ENCODE measurements around the gene S100A14.

DNA sequence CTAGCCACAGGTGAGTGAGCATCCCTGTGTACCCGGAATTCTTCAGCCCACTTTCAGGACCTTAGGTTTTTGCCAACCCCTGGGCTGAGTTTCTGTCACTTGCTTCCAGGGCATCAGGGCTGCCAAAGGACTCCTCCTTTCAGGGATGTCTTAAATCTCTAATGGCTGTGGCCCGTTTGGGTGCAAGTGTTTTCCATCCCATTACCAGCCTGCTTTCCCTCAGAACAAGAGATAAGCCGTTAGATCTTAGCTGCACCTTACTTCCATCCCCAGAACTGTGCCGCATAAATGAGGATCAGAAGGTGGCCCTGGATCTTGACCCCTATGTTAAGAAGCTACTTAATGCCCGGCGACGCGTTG lies 43.0 kb upstream of the S100A14 start:
- TF ChIP-seq NPAS2 (CRISPR knock-in tag; IDR thresholded peaks at IDR 0.05; ENCODE audit: borderline replicate concordance) (no peak), KDM1A (IDR thresholded peaks at IDR 0.05; ENCODE audit: low read depth) (no peak), POLR2AphosphoS2 (conservative IDR thresholded peaks at IDR 0.05; ENCODE audit: low read length) (no peak), MYC (IDR thresholded peaks at IDR 0.05; ENCODE audit: borderline replicate concordance, low read length) (no peak), CHD2 (IDR thresholded peaks at IDR 0.05; ENCODE audit: low read length, partially characterized antibody) (no peak), MAFK (IDR thresholded peaks at IDR 0.05; ENCODE audit: partially characterized antibody) (no peak), SMC3 (IDR thresholded peaks at IDR 0.05) (no peak), GATA3 (IDR thresholded peaks at IDR 0.05; ENCODE audit: borderline replicate concordance) (no peak), POLR2A (IDR thresholded peaks at IDR 0.05; ENCODE audit: low read length) (no peak), RFX5 (IDR thresholded peaks at IDR 0.05) (no peak), RAD21 (conservative IDR thresholded peaks at IDR 0.05 in 1 of 2, IDR thresholded peaks at IDR 0.05 in 1 of 2) (no peak)
- TF ChIP-seq, protein P1, sequence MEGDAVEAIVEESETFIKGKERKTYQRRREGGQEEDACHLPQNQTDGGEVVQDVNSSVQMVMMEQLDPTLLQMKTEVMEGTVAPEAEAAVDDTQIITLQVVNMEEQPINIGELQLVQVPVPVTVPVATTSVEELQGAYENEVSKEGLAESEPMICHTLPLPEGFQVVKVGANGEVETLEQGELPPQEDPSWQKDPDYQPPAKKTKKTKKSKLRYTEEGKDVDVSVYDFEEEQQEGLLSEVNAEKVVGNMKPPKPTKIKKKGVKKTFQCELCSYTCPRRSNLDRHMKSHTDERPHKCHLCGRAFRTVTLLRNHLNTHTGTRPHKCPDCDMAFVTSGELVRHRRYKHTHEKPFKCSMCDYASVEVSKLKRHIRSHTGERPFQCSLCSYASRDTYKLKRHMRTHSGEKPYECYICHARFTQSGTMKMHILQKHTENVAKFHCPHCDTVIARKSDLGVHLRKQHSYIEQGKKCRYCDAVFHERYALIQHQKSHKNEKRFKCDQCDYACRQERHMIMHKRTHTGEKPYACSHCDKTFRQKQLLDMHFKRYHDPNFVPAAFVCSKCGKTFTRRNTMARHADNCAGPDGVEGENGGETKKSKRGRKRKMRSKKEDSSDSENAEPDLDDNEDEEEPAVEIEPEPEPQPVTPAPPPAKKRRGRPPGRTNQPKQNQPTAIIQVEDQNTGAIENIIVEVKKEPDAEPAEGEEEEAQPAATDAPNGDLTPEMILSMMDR (IDR thresholded peaks at IDR 0.05) = no peak
- TF ChIP-seq, protein P2, sequence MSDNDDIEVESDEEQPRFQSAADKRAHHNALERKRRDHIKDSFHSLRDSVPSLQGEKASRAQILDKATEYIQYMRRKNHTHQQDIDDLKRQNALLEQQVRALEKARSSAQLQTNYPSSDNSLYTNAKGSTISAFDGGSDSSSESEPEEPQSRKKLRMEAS (IDR thresholded peaks at IDR 0.05) = no peak
- TF ChIP-seq, protein P3, sequence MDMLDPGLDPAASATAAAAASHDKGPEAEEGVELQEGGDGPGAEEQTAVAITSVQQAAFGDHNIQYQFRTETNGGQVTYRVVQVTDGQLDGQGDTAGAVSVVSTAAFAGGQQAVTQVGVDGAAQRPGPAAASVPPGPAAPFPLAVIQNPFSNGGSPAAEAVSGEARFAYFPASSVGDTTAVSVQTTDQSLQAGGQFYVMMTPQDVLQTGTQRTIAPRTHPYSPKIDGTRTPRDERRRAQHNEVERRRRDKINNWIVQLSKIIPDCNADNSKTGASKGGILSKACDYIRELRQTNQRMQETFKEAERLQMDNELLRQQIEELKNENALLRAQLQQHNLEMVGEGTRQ (IDR thresholded peaks at IDR 0.05) = no peak

Measured in A549 (cell line).